ENCODE results near the gene ZP1.

GRCh38 chr11:60857378-60858232 is 9.7 kb upstream of the ZP1 start:
- TF ChIP-seq CTCF (IDR thresholded peaks at IDR 0.05 in 8 of 11, conservative IDR thresholded peaks at IDR 0.05 in 3 of 11) (no peak), POLR2A (IDR thresholded peaks at IDR 0.05) (no peak), POLR2AphosphoS5 (IDR thresholded peaks at IDR 0.05) (no peak)

Measured in spleen (tissue), 7 donors.